HG02642 (cell line): Measurements from ENCODE around the gene ADGRG7.

ENCODE experiments used
- ATAC-seq: cut with Tn5 transposase; IDR thresholded peaks from one replicate; pipeline ENCODE4 v1.9.1; 2021; ENCODE audit warnings: mild to moderate bottlenecking; ENCODE audit not compliant: unreplicated experiment, poor library complexity

The ADGRG7 gene

GRCh38 chr3:100591411-100591810, 18.0 kb upstream of the ADGRG7 start:
- no peak for ATAC-seq

DNA sequence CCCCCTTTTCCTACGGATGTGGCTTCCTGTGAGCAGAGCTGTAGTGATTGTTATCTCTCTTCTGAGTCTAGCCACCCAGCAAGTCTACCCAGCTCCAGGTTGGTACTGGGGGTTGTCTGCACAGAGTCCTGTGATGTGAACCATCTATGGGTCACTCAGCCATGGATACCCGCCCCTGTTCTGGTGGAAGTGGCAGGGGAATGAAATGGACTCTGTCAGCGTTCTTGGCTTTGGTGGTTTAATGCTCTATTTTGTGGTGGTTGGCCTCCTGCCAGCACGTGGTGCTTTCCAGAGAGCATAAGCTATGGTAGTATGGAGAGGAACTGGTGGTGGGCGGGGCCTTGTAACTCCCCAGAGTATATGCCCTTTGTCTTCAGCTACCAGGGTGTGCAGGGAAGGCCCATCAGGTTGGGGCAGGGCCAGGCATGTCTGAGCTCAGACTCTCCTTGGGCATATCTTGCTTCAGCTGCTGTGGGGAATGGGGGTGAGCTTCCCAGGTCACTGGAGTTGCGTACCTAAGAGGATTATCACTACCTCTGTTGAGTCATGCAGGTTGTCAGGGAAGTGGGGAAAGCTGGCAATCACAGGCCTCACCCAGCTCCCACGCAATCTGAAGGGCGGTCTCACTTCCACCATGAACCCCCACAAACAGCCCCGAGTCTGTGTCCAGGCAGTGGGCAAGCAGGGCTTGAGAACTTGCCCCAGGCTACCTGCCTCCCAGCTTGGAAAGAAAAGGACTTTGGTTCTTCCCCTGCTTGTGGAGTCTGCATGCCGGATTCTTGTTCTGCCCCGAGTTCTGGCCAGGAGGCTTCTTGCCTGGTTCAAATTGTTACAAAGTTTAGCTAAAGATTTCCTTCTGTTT, 9.0 kb upstream of the ADGRG7 start:
- no peak for ATAC-seq

- peak; percentile 47 for ATAC-seq
Observed at GRCh38 chr3:100602506-100603444, 6.6 kb upstream of the ADGRG7 start.

DNA sequence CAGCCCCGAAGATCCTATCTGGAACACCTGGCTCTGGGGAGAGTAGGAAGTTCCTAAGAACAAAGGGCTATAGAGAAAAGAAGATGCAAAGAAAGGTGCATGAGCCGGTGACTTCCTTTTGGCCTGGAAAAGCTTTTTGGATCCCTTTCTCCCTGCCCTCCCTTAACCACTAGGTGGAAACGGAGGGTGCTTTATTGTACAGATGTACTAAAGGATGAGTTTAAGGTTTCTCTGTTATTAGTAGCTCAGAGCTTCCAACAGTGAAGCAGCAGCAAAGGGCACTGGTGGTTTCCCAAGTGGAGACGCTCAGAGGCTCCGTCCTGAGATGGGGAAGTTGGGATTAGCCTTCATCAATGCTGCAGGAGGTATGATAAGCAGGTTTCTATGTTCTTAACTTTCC, 5.9 kb upstream of the ADGRG7 start:
- peak; percentile 34 for ATAC-seq

- no peak for ATAC-seq
Observed at GRCh38 chr3:100605358-100605757, 4.0 kb upstream of the ADGRG7 start.

GRCh38 chr3:100606894-100607512, 2.4 kb upstream of the ADGRG7 start:
- peak; percentile 77 for ATAC-seq

DNA sequence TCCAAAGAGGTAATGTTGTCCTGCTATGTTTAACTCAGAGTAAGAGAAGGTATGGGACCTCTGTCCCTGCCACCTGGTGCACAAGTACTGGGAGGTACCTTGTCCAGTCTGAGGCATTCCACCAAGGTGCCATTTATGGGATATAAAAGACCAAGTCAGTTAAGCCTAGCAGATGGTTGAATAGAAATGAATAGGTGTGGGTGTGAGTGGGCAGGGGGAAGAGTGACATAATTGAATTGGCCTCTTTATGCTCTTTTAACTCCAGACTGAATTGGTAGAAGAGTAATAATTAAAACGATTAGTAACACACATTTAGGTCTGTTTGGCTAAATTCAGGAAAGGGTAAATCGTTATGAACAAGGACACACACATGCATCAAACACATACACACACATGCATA, 562 bp downstream of the ADGRG7 start:
- no peak for ATAC-seq

DNA sequence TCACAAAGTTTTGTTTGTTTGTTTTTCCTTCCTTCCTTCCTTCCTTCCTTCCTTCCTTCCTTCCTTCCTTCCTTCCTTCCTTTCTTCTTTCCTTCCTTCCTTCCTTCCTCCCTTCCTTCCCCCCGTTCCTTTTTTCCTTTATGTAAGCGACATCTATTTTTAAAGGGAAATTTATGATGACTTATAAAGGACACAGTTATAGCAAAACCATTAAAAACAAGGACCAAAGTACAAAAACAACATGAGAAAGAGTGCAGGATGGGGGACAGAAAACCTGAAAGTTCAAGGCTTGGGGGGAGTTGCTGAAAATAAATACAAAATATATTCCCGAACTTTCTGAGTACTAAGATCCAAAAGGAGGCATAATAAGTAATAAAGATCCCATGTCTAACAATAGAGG, 1.8 kb downstream of the ADGRG7 start:
- no peak for ATAC-seq

DNA sequence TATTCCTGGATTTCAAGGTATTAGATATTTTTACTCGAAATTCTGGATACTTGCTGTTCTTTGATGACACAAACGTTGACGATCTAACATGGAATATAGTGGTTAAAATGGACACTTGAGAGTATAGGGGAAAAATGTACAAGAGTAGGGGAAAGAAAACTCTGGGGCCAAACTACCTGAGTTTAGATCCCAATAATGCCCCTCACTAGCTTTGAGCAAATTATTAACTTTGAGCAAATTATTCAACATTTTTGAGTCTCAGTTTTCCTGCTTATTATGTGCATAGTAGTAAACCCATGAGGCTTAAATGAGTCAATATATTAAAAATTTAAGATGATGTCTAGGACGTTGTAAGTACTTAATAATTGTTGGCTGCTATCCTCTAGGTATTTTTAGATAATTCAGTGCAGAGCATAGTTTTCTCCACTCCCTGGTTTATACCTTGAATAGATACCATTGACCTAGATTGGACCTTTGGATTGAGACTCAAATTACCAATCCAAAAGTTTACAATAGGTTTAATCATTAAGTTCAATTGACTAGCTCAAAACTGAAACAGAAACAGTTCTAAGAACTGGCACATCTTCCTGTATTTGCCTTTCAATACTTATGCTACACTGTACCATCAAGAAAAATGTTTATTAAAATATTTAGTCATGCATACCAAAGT, 4.5 kb downstream of the ADGRG7 start:
- peak; percentile 59 for ATAC-seq

DNA sequence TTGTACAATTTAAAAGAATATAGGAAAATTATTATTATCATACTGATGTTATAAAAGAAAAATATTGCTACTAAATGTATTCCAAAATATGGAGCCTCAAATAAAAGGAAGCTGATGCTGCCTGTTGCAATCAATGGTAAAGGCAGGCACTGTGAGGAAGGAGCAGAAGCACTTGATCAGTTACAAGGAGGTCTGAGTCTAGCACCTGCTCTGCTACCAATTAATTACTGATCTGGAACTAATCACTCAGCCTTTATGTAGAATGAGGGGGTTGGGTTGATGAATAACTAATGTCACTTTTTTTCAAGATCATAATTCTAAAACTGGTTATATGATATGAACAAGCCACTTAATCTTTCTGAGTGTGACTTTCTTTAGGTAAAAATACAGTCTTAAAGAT, 5.5 kb downstream of the ADGRG7 start:
- no peak for ATAC-seq

- no peak for ATAC-seq
Observed at GRCh38 chr3:100615684-100616083, 6.3 kb downstream of the ADGRG7 start.

GRCh38 chr3:100621251-100621650, 11.8 kb downstream of the ADGRG7 start:
- no peak for ATAC-seq

DNA sequence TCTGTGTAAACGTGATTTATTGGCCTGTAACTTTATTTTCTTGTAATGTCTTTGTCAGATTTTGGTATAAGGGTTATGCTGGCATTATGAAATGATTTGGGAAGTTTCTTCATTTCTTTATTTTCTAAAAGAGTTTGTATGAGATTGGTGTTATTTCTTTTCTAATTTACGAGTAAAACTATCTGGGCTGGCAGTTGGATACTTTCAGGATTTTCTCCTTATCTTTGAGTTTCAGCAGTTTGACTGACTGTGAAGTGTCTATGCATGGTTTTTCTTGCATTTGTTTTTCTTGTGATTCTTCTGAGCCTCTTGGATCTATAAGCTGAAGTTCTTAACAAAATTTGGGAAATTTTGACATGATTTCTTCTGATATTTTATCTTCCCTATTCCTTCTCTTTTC, 18.1 kb downstream of the ADGRG7 start:
- ATAC-seq: no peak

- ATAC-seq: no peak
Observed at GRCh38 chr3:100629421-100630127, 20.2 kb downstream of the ADGRG7 start.

DNA sequence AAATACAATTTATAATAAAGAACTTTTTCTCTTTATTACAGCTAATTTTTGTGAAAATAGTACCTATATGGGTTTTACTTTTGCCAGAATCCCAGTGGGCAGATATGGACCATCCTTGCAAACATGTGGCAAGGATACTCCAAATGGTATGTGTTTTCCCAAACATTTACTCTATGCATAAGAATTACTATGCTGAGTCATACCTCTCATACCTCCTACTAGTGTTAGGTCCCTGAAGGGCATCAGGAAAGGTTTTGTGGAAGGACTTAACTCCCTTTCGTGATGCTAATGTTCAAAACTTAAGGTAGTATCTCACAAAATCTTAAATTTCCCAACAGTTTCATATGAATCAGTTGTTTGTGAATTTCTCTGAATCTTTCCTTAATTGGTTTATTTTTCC, 21.3 kb downstream of the ADGRG7 start:
- ATAC-seq: no peak

DNA sequence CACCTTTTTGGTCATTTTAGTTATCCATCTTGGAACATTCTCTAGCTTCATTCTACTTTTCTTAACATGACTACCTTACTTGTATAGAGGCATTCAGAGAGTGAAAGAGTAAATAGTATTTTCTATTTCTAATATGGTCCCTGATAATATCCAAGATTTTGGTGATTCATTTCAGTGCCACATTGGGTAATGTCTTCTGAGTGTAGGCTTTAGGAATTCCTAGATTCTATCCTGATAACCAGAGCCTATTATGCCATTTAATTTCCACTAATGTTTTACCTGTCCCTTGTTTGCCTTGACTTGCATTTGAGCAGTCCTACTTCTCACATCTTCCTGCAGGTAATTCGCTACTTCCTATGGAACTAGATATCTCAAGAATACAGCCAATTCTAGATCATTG, 21.8 kb downstream of the ADGRG7 start:
- ATAC-seq: no peak

GRCh38 chr3:100634493-100635272, 25.3 kb downstream of the ADGRG7 start:
- ATAC-seq: peak; percentile 47

DNA sequence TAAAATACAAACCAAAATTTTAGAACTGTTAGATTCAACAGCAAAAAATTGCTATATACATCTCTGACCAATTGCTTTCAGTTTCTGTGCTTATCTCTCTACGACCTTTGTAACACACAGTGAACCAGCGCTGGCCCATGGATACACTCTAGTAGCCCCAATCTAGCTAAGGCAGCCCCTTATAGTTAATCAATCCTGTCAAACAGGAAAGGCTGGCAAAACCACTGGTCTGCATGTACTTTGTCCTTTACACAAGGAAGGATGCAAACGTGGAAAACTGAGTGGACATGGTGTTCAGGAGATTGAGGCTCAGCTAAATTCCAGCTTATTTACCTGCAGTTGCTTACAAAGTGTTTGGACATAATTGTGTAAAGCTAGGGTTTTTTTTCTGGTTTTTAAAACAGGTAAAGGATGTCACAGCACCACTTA, 25.9 kb downstream of the ADGRG7 start:
- ATAC-seq: no peak

DNA sequence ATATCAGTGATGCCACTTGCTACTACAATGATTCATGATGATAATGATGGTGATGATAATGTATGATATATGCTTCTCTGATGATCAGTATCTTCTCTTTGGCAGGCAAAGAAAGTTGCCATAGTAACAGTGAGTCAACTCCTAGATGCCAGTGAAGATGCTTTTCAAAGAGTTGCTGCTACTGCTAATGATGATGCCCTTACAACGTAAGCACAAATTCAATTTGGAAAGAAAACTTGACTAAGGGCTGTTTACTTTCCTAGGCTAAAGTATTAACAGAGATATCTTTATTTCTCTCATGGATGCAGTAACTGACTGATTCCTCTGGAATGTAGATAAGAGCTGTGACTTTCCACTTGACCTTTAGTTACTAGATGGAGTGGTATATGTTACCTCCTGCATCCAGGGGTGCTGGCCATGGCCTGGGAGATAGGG, 27.8 kb downstream of the ADGRG7 start:
- no peak for ATAC-seq
